Ramos (cell line): ENCODE measurements around the gene TMEM52.

Source experiments
- in situ Hi-C: fragments of 300-500 bp; cut with MboI; formaldehyde crosslinking; loops from one replicate; pipeline ENCODE4 v1.14.3; 2022; ENCODE audit warnings: low sequenced_read_pairs; ENCODE audit not compliant: unreplicated experiment

The TMEM52 gene

DNA sequence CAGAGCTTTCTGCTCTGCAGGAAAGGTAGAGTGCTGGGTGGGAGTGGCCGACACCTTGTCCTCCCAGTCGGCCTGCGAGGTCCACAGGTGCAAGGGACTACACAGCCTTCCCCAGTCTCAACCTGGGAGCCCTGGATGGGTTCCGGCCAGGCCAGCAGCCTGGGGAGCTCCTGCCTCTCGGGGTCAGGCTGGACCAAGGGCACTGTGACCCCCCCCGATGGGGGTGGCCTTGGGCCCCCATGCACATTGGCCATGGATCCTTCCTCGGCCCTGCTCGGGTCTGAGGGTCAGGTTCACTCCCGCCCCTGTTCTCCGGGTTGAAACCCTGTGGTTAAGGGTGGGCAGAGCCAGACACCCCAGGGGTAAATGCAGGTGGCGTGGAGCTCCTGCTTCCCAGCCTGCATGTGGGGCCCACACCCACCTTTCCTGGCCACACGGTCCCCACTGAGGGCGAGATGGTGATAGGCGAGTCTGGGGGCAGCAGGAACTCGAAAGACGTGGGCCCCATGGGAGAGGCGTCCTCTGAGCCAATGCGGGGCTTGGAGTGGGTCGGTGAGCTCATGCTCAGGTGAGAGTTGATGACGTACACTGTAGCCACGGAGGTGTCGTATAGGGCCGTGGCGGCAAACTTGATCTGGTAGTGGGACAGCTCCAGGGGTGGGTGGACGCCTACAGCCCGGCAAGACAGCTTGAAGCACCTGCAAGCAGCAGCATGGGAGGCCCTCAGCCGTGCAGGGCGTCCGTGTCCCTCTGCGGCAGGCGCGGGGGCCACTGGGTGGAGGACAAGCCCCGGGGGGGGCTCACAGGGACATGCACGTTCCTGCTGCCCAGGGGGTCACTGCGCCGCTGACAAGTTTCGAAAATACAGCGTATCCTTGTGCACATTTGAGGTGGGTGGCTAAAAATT is 10.8 kb upstream of the TMEM52 start:
- in situ Hi-C loops, result no loop called here

DNA sequence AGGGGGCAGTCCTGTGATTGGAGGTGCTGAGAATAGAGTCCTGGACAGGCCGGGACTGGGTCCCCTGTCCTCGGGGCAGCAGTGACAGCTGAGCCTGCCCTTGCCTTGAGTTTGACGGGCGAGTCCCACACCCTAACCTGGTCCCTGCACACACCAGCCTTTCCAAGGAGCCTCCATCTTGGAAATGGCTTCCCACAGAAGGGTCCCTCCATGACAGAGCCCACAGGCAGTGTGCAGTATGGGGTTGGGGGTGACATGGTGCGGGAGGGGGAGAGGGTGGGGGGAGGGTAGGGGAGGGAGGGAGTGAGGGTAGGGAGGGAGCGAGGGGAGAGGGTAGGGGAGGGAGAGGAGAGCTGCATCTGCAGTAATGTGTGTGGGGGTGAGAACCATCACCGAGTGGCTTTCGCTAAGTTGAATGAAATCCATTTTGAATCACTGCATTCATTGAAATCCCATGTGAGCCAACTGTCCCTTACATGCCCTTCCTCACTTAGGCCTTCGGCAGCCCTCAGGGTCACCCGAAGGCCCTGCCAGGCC is 10.1 kb upstream of the TMEM52 start:
- in situ Hi-C loops, result no loop called here

DNA sequence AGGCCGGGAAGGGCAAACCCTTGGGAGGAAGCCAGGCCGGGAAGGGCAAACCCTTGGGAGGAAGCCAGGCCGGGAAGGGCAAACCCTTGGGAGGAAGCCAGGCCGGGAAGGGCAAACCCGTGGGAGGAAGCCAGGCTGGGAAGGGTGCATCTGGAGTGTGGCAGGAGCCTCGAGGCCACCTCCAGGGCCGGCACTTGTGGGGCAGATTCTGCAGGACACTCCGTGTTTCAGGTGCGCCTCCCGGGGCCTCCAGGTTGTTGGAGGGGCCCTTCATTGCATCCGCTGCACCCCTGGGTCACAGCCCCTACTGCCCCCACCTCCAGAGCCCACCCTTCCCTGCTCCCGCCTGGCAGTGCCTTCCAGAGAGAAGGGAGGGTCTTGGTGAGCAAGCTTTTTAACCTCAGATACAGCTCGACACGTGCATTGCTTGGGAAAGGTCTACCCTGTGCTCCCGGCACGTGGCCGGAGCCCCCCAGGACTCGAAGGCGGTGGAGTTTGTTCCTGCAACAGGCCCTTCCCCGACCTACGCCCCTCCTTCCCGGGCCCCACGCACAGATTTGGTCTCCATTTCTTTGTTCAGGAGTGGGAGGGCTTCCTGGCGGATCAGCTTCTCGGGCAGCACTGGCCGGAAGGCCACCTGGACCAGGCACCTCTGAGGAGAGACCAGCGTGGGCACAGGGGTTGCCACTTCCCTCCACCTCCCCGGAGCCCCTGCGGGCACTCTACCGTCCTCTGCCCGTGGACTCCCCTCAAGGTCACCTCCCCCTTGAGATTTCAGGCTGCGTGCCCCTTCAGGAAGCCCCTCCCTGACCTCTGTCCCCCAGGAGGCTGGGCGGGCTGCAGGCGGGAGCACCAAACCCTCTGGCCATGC is 9.4 kb upstream of the TMEM52 start:
- in situ Hi-C loops, result no loop called here

DNA sequence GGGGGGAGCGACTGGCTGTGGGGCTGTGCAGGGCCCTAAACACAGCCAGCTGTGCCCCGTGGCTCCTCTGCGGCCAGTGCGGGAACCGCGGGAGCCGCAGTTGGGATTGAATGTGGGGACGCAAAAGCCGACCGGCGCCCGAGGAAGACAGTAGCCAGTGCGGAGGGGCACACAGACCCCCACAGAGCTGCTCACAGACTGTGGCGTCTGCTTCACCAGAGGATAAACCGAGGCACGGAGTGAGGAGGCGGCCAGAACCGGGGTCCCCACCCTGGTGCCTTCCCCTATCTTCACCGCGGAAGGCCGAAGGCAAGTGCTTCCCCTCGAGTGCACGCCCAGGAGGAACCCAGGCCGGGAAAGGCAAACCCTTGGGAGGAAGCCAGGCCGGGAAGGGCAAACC is 8.7 kb upstream of the TMEM52 start:
- in situ Hi-C loops, result no loop called here

DNA sequence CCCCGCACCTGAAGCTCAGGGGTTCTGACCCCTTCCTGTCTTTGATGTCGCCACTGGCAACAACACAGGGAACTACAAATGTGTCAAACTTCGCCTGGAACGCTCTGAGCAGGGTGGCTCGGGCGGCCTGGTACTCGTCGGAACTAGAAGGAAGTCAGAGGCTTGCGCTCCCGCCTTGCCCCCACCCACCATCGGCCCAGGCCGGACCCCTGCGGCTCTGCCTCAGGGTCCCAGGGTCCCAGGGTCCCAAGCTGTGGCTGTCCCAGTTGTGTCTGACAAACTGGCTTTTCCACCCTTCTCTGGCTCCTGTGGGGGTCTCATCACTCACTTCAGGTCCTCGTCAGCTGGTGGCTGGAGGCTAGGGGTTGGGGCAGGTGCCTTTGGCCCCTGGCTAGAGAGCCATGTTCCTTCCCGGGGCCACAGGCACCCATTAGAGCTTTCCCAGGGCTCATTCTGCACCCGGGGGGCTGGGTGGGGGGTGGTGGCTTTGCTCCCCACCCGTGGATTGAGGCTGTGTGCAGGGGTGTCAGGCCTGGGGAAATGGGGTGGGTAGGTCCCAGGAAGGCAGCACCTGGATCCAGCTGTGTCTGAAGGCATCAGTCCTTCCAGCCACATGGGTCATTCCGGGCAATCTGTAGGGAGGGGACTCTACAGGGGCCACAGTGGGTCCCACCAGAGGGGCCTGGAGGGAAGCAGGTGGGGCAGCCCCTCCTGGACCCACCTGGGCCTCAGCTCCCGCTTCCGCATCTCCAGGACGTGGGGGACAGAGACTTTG is 8.0 kb upstream of the TMEM52 start:
- in situ Hi-C loops, result no loop called here

DNA sequence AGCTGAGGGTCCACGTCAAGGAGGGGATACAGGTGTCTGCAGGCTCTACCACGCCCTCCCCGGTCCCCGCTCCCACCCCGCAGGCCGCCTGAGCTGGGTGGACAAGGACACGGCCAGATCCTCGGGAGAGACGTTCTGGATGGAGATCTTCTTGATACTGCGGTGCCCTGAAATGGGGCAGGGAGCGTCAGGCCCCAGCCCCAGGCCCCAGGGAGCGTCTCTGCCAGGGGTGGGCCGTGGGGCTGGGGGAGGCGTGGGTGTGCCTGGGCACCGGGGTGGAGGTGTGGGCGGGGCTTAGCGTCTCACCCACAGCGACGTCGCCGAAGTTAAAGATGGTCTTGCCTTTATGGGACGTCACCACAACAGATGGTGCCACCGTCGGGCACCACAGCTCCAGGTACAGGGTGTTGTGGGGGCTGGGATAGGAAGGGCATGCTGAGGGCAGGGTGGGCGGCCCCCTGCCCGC is 7.3 kb upstream of the TMEM52 start:
- in situ Hi-C loops, result no loop called here

DNA sequence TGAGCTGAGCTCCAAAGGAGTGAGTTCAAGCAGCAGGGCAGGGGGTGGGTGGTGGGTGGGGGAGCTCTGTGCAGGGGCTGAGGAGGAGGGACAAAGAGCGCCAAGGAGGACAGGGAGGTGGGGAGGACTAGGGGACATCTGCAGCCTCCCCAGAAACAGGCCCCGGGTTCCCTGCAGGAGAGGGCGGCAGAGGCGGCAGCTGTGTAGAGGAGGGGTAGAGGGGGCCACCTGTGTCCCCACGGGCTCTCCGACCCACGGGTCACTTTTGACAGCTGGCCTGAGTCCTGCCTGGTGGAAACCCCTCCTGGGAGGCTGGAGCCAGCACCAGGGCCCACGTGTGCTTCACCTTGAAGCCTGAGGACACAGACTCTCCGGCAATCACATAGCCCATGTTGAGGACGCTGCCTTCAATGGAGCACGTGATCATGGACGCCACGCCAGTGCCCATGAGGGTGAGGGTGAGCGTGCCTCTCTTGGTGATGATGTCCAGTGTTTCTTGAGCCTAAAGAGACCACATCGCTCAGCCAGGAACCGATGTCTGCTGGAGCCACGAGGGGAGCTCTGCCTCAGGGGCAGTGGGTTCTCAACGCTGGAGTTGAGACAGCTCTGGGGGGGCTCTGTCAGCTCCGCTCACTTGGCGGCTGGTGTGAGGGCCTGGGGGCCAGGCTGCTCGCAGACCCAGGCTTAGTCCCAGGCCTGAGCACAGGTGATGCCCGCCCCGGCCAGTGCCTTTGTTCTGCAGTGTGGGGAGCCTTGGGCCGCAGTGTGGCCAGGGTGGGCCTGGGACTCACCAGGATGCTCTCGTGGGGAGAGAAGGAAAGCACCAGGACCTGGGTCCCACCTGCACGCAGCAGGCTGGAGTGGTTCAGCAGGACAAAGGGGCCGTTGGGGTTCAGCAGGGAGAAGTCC is 6.6 kb upstream of the TMEM52 start:
- in situ Hi-C loops, result no loop called here

DNA sequence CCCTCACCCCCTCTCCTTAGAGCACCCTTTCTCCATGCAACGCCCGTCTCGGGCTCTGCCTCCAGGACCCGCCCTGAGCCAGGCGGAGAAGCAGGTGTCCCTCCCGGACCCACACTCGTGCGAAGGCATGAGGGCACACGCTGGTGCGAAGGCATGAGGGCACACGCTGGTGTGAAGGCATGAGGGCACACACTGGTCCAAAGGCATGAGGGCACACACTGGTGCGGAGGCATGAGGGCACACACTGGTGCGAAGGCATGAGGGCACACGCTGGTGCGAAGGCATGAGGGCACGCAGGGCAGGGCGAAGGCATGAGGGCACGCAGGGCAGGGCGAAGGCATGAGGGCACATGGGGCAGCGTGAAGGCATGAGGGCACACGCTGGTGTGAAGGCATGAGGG is 5.8 kb upstream of the TMEM52 start:
- in situ Hi-C loops, result no loop called here

DNA sequence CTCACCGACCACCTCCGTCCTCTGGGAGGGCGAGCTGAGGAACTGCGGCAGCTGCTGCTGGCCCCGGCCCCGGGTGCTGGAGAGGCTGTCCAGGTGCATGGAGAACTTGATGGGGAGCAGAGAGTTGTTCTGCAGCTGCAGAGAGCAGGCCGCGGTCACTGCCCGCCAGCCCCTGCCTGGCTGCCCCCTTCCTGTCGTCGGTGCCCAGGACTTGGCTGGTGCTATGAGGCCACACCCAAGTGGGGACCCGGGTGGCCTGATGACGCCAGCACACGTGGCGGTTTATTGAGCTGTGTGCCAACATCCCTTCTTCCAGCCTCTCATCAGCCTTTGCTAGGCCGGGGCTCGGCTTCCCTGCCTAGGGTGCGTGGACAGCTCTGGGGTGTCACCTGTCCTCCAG is 5.3 kb upstream of the TMEM52 start:
- in situ Hi-C loops, result no loop called here

DNA sequence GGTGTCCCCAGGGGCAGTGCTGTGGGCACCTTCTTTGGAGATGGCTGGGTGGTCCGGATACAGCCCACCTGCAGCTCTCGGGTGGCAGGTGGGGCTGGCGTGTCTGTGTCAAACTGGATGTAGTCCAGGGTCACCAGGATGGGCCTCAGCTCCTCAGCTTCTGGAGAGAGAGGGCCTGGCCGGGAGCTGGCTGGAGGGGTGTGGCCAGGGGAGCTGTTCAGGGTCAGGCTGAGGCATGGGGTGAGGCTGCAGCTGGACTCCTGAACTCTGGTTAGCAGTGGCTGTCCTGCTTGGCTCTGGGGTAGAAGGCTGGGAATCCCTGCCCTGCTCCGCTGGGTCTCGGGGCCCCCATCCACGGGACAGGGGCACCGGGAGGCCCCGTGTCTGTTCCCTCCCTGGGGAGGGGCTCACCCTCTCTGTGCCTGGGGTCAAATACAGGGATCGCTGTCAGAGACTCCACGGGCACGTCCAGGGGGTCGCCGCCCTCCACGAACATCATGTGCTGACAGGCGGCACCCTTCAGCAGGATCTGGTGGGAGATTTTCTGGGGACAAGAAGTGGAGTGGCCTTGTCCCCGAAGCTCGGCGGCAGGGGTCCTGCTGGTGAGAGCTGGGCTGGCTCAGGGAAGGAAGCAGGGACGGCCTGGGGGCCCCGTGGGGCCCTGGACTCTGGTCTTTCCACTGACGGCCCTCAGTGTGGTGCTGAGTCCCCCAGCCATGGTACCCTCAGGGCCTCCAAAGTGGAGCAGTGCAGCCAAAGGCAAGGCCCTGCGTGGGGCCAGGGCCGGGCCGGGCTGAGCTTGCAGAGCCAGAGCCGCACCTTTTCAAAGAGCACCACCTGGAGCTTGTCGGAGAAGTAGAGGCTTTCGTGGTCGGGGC is 4.1 kb upstream of the TMEM52 start:
- in situ Hi-C loops, result no loop called here

DNA sequence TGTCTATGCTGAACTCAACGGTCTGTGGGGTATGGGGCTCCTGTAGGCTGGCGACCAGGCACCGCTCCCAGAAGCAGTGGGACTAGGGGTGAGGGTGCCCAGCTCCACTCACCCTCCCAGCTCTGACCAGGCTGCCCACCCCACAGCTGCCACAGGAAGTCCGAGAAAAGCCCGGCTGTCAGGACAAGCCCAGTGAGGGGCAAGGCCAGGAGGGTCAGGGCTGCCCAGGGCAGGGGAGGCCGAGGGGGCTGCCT is 3.5 kb upstream of the TMEM52 start:
- in situ Hi-C loops, result no loop called here

DNA sequence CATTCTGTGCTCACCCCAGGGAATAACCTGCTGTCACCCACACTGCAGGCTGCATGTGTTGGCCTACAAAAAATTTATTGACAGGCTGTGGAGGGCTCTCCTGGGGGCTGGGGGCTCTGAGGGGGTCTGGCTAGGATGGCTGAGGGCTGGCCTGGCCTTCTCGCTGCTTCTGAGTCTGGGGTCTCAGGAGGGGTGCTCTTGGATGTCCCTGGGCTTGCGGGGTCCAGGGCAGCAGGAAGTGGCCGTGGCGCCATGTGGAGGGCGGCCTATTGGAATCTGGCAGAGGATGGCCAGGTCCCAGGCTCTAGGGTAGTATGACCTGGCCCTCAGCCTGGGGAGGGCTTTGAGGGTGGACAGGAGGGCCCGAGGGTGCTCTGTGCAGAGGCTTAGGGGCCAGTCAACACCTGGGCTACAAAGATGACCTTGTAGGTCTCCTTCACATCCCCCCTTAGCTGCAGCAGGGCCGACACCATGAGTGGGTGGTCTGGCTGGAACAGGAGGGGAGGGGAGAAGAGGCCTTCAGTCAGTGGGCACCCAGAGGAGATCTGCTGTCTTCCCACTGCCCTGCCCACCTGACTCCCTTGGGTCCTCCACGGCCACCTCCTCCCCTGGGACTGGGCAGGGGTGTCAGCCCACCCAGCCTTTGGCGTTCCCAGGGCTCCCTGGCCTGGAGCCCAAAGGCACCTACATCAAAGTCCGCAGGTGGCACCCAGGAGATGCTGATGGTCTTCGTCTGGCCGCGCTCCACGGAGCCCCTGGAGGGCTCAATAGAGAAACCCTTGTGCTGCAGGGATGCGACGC is 3.0 kb upstream of the TMEM52 start:
- in situ Hi-C loops, result no loop called here

DNA sequence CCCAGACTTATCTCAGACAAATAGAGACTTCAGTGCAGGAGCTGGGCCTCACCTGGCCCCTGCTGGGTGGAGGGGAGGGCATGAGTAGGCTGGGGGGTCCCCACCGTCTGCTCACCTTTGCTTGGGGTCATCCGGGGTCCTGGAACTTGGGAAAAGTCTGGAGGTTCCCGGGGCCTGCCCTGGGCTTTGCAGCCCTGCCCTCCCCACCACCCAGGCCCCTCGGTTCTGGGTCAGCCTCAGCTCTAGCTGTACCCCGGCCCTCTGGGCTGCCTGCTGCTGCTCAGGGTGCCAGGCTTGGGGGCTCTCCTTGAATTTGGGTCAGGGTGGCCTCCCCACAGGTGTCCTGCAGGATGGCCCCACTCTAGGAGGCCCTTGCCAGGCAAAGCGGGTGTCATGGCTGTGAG is 2.4 kb upstream of the TMEM52 start:
- in situ Hi-C loops, result no loop called here

DNA sequence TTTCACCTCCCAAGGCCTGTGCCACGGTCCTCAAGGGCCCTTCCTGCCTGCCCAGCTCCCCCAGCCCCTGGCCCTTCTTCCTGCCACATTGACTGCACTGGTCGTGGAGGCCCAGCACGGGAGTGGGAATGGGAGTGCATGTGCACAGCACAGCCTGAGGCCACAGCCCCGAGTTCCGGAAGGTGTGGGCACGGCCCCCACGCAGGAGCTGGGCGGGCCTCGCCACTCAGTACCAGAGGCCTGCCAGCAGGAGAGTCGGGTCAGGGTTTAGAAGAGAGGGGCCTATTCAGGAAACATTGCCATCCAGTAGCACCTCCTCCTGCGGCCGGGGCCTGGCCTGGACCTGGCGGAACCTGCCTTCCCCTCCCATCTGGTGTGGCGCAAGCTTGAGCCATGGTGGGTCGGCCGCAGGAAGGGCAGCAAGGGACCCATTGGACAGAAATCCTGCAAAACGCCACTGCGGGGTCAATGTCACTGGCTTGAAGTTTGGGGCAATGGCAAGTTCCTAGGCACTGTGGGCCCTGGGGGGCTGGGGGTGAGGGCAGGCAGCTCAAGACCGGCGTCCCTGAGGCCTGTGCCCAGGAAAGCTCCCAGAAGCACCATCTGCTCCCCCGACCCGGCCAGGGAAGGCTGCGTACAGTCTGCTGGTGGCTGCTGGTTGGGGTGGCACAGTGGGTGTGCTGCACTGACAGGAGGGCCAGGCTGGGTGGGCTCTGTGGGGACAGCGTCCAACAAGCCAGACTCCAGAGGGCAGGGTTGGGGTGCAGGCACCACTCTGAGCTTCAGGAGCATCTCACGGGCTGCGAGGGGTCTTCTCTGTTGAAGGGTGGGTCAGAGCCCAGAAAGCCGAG is 1.8 kb upstream of the TMEM52 start:
- in situ Hi-C loops, result no loop called here

DNA sequence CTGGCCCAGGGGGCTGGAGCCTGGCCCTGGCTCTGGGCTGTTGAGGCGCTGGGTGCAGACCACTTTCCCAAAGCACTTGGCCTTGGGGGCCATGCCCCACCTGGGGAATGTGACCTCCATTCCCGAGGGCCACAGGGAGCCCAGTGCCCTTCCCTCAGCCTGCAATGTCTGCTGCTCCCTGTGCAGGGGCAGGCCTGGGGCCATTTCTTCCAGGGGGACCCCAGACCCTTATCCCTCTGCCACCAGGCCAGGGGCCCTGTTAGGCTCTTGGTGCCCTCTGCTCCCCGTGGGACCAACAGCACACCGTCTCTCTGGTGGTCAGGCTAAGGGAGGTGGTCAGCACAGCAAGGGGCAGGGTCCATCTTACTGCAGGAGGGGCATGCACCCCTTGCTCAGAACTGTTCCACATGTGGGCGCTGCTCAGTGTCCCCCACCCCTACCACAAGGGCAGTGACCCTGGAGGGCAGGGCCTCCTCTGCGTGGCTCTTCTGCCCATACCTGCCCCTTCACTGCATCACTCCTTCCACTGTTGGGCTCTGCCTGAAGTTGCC is 1.1 kb upstream of the TMEM52 start:
- in situ Hi-C loops, result no loop called here

DNA sequence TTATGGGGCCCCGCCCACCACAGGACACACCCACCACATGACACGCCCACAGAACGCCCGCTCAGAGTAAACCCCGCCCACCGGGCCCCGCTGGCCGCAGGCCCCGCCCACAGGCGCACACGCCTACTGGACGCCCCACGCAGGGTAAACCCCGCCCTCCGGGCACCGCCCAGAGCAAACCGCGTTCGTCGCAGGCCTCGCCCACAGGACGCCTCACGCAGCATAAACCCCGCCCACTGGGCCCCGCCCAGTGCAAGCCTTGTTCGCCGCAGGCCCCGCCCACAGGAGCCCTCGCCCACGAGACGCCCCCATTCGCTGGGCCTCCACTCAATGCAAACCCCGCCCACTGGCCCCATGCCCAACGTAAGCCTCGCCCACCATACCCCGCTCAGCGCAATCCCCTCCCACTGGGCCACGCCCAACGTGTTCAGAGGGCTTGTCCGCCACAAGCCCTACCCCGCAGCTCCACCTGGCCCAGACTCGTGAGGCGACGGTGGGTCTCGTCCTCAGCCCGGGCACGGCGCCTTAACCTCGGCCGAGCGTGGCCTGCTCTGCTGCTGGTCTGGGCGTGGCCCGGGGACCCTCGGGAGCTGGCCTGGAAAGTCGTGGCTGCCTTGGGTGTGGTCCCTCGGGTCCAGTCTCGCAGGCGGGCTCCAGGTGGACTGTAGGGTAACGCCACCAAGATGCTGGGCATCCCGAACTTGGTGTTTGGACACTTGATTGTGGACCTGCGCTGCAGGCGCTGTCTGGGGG is 401 bp upstream of the TMEM52 start:
- in situ Hi-C loops, result no loop called here
